ENCODE measurements around the gene PDSS2. TPM values are rescaled to one million over a fixed set of nuclear protein-coding genes. Genes with fewer than 3 reads are reported as not detected.

PDSS2 gene
- total RNA-seq, 2 donors from 2014 or later: 6.2 to 10.9 TPM

GRCh38 chr6:107243471-107243870, 215.9 kb downstream of the PDSS2 start:
- 97 to 98% methylated on average over 2 of the region's 2 CpGs for WGBS, 2 donors
- H3K27ac ChIP-seq: no peak overlapping the region
- DNase-seq: no peak

GRCh38 chr6:107237992-107238660, 221.2 kb downstream of the PDSS2 start:
- no peaks in the 10 kb centered on the region for H3K9me3 ChIP-seq
- no peaks in the 10 kb centered on the region for H3K27me3 ChIP-seq
- H3K27ac ChIP-seq: no peak overlapping the region
- H3K4me3 ChIP-seq: no peak overlapping the region
- ATAC-seq (no peak), DNase-seq (no peak)
- intact Hi-C loops (cut with DNase I): no loop called here
- TF ChIP-seq, protein P1, sequence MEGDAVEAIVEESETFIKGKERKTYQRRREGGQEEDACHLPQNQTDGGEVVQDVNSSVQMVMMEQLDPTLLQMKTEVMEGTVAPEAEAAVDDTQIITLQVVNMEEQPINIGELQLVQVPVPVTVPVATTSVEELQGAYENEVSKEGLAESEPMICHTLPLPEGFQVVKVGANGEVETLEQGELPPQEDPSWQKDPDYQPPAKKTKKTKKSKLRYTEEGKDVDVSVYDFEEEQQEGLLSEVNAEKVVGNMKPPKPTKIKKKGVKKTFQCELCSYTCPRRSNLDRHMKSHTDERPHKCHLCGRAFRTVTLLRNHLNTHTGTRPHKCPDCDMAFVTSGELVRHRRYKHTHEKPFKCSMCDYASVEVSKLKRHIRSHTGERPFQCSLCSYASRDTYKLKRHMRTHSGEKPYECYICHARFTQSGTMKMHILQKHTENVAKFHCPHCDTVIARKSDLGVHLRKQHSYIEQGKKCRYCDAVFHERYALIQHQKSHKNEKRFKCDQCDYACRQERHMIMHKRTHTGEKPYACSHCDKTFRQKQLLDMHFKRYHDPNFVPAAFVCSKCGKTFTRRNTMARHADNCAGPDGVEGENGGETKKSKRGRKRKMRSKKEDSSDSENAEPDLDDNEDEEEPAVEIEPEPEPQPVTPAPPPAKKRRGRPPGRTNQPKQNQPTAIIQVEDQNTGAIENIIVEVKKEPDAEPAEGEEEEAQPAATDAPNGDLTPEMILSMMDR (IDR thresholded peaks at IDR 0.05): no peak
- no peak for TF ChIP-seq POLR2A (IDR thresholded peaks at IDR 0.05)
- 88 to 91% methylated on average over 5 of the region's 5 CpGs for WGBS, 2 donors
- H3K4me1 ChIP-seq: no peaks in the 10 kb centered on the region
- H3K36me3 ChIP-seq (replicated peaks in 1 of 2; ENCODE audit: insufficient read depth in 1 of 2, low read depth in 2 of 2): no peaks in the 10 kb centered on the region

More at GRCh38 chr6:107243471-107243870, 215.9 kb downstream of the PDSS2 start:
- no peak overlapping the region for H3K4me3 ChIP-seq
- no peaks in the 10 kb centered on the region for H3K4me1 ChIP-seq
- no peak for ATAC-seq
- no peaks in the 10 kb centered on the region for H3K9me3 ChIP-seq
- intact Hi-C loops (cut with DNase I): no loop called here
- no peaks in the 10 kb centered on the region for H3K27me3 ChIP-seq
- no peak for TF ChIP-seq POLR2A (IDR thresholded peaks at IDR 0.05)
- TF ChIP-seq, protein P1 (IDR thresholded peaks at IDR 0.05): no peak
- H3K36me3 ChIP-seq (replicated peaks in 1 of 2; ENCODE audit: insufficient read depth in 1 of 2, low read depth in 2 of 2): no peaks in the 10 kb centered on the region

GRCh38 chr6:107235511-107235910, 223.9 kb downstream of the PDSS2 start:
- ATAC-seq: no peak
- Histone ChIP-seq H3K4me1 (no peaks in the 10 kb centered on the region), H3K4me3 (no peak overlapping the region), H3K36me3 (replicated peaks in 1 of 2; ENCODE audit: insufficient read depth in 1 of 2, low read depth in 2 of 2) (no peaks in the 10 kb centered on the region), H3K9me3 (no peaks in the 10 kb centered on the region), H3K27me3 (no peaks in the 10 kb centered on the region), H3K27ac (no peak overlapping the region)
- intact Hi-C loops (cut with DNase I): no loop called here
- no peak for TF ChIP-seq POLR2A (IDR thresholded peaks at IDR 0.05)
- TF ChIP-seq, protein P1 (IDR thresholded peaks at IDR 0.05): no peak
- no peak for DNase-seq

- Histone ChIP-seq H3K27me3 (no peaks in the 10 kb centered on the region), H3K4me3 (no peak overlapping the region), H3K27ac (no peak overlapping the region), H3K4me1 (no peaks in the 10 kb centered on the region), H3K9me3 (no peaks in the 10 kb centered on the region), H3K36me3 (replicated peaks in 1 of 2; ENCODE audit: insufficient read depth in 1 of 2, low read depth in 2 of 2) (no peaks in the 10 kb centered on the region)
- intact Hi-C loops (cut with DNase I): no loop called here
- 71 to 74% methylated on average over 2 of the region's 2 CpGs for WGBS, 2 donors
- no peak for ATAC-seq
- no peak for DNase-seq
- TF ChIP-seq, protein P1 (IDR thresholded peaks at IDR 0.05): no peak
- no peak for TF ChIP-seq POLR2A (IDR thresholded peaks at IDR 0.05)
These were observed 224.4 kb downstream of the PDSS2 start for GRCh38 chr6:107235007-107235406.

DNA sequence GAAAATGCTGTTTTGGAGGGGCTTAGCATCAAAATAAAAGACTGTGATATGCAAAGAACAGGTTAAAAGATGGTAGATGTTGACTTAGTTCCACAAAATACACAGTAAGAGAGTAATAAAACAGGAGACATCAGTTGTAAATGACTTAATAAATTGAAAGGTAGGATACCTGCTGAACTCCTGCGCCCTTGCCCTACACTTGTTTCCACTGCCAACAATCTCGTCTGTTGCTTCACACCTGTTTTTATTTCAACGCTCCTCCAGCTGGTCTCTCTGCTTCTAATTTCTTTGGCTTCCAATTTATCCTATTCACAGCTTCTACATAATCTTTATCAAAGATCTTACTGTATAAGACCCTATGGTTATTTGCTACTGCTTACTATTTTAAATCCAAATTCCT, 228.1 kb downstream of the PDSS2 start:
- intact Hi-C loops (cut with DNase I): no loop called here
- ATAC-seq (no peak), DNase-seq (no peak)
- H3K36me3 ChIP-seq (replicated peaks in 1 of 2; ENCODE audit: insufficient read depth in 1 of 2, low read depth in 2 of 2): no peaks in the 10 kb centered on the region
- no peaks in the 10 kb centered on the region for H3K27me3 ChIP-seq
- no peaks in the 10 kb centered on the region for H3K4me1 ChIP-seq
- H3K4me3 ChIP-seq: no peak overlapping the region
- no peaks in the 10 kb centered on the region for H3K9me3 ChIP-seq
- 85 to 90% methylated on average over 3 of the region's 3 CpGs for WGBS, 2 donors
- no peak for TF ChIP-seq POLR2A (IDR thresholded peaks at IDR 0.05)
- TF ChIP-seq, protein P1 (IDR thresholded peaks at IDR 0.05): no peak
- no peak overlapping the region for H3K27ac ChIP-seq

Data from body of pancreas (tissue), 4 donors.